Endothelial cell (in vitro differentiated cells): ENCODE data around the gene HDAC11. TPM values are rescaled to one million over a fixed set of nuclear protein-coding genes. Genes with fewer than 3 reads are reported as not detected.

Experiments used
- DNase-seq: peaks from one replicate; pipeline ENCODE4 v3.0.0; 2021; ENCODE audit warnings: low spot score
- H3K27ac Mint-ChIP-seq: one replicate; pipeline ENCODE4 v1.8.0; 2021; ENCODE audit warnings: mixed read lengths, inconsistent platforms; ENCODE audit not compliant: unreplicated experiment
- H3K27me3 Mint-ChIP-seq: one replicate; pipeline ENCODE4 v1.8.0; 2021; ENCODE audit warnings: mild to moderate bottlenecking, moderate library complexity, mixed read lengths, inconsistent platforms; ENCODE audit not compliant: unreplicated experiment
- H3K36me3 Mint-ChIP-seq: one replicate; pipeline ENCODE4 v1.8.0; 2021; ENCODE audit warnings: mild to moderate bottlenecking, low read depth, mixed read lengths, inconsistent platforms; ENCODE audit not compliant: unreplicated experiment
- H3K4me1 Mint-ChIP-seq: one replicate; pipeline ENCODE4 v1.8.0; 2021; ENCODE audit warnings: mild to moderate bottlenecking, mixed read lengths, inconsistent platforms; ENCODE audit not compliant: unreplicated experiment
- H3K4me3 Mint-ChIP-seq: one replicate; pipeline ENCODE4 v1.8.0; 2021; ENCODE audit warnings: mild to moderate bottlenecking, mixed read lengths, inconsistent platforms; ENCODE audit not compliant: unreplicated experiment
- H3K9me3 Mint-ChIP-seq: one replicate; pipeline ENCODE4 v1.8.0; 2021; ENCODE audit warnings: mixed read lengths, inconsistent platforms; ENCODE audit not compliant: unreplicated experiment
- CTCF ChIP-seq: fragments of 200-600 bp; sonication (generic); IDR thresholded peaks from one replicate; pipeline ENCODE4 v1.5.0; 2021; ENCODE audit warnings: antibody characterized with exemption; ENCODE audit not compliant: unreplicated experiment
- total RNA-seq: library from RNA; stranded (reverse); fragmentation: NEBNext Ultra II Directional; extraction: Animal tissue kit (Norgen Biotek cat#: 25700); gene quantifications from one replicate; pipeline ENCODE4 v1.2.1, GENCODE V29; 2021; ENCODE audit not compliant: unreplicated experiment

The HDAC11 gene
- total RNA-seq, 1 donor from 2014 or later: 14.8 TPM

GRCh38 chr3:13538520-13539291 is 58.6 kb downstream of the HDAC11 start:
- Mint-ChIP-seq H3K9me3 (no peaks in the 10 kb centered on the region), H3K27ac (no peak overlapping the region), H3K27me3 (peaks cover 22% of the 10 kb centered on the region), H3K4me1 (peaks cover 19% of the 10 kb centered on the region), H3K4me3 (no peak overlapping the region), H3K36me3 (no peaks in the 10 kb centered on the region)
- no peak for TF ChIP-seq CTCF
- no peak for DNase-seq

GRCh38 chr3:13539292-13539638 is 59.2 kb downstream of the HDAC11 start:
- no peak overlapping the region for H3K27ac Mint-ChIP-seq
- H3K4me3 Mint-ChIP-seq: no peak overlapping the region
- H3K4me1 Mint-ChIP-seq: peaks cover 19% of the 10 kb centered on the region
- no peaks in the 10 kb centered on the region for H3K9me3 Mint-ChIP-seq
- H3K36me3 Mint-ChIP-seq: no peaks in the 10 kb centered on the region
- no peak for TF ChIP-seq CTCF
- no peak for DNase-seq
- peaks cover 22% of the 10 kb centered on the region for H3K27me3 Mint-ChIP-seq

- peak overlapping the region; percentile 13 for H3K27ac Mint-ChIP-seq
Observed at GRCh38 chr3:13539671-13540070, 59.6 kb downstream of the HDAC11 start.

GRCh38 chr3:13540297-13540995 is 60.3 kb downstream of the HDAC11 start:
- Mint-ChIP-seq H3K36me3 (peaks cover 5% of the 10 kb centered on the region), H3K9me3 (no peaks in the 10 kb centered on the region), H3K4me1 (peaks cover 24% of the 10 kb centered on the region), H3K4me3 (no peak overlapping the region), H3K27me3 (peaks cover 23% of the 10 kb centered on the region), H3K27ac (no peak overlapping the region)
- DNase-seq: no peak
- TF ChIP-seq CTCF: no peak

More at GRCh38 chr3:13539671-13540070, 59.6 kb downstream of the HDAC11 start:
- TF ChIP-seq CTCF: no peak
- Mint-ChIP-seq H3K36me3 (no peaks in the 10 kb centered on the region), H3K27me3 (peaks cover 22% of the 10 kb centered on the region), H3K4me3 (no peak overlapping the region), H3K4me1 (peaks cover 19% of the 10 kb centered on the region), H3K9me3 (no peaks in the 10 kb centered on the region)
- no peak for DNase-seq

- no peak for DNase-seq
- no peak for TF ChIP-seq CTCF
- peaks cover 5% of the 10 kb centered on the region for H3K36me3 Mint-ChIP-seq
- H3K27me3 Mint-ChIP-seq: peaks cover 25% of the 10 kb centered on the region
- no peak overlapping the region for H3K27ac Mint-ChIP-seq
- H3K9me3 Mint-ChIP-seq: no peaks in the 10 kb centered on the region
- no peak overlapping the region for H3K4me3 Mint-ChIP-seq
- H3K4me1 Mint-ChIP-seq: peaks cover 18% of the 10 kb centered on the region
Observed at GRCh38 chr3:13541691-13542090, 61.6 kb downstream of the HDAC11 start.
